Hepatocyte (in vitro differentiated cells): Measurements from ENCODE around the gene NMB. TPM values are rescaled to one million over a fixed set of nuclear protein-coding genes. Genes with fewer than 3 reads are reported as not detected.

Source experiments
- DNase-seq: peaks from one replicate; pipeline ENCODE4 v3.0.0-alpha.2; 2016; ENCODE audit warnings: low spot score
- H2AFZ ChIP-seq: fragments of 200-600 bp; sonication (generic); 2 replicates; pipeline ENCODE4 v1.6.0; 2016; ENCODE audit warnings: antibody characterized with exemption, mild to moderate bottlenecking
- H3K27ac ChIP-seq: fragments of 200-600 bp; sonication (generic); 2 replicates; pipeline ENCODE4 v1.5.1; 2016; ENCODE audit warnings: mild to moderate bottlenecking
- H3K27me3 ChIP-seq: fragments of 200-600 bp; sonication (generic); 2 replicates; pipeline ENCODE4 v1.6.1; 2016
- H3K36me3 ChIP-seq: fragments of 200-600 bp; sonication (generic); replicated peaks from 2 replicates; pipeline ENCODE4 v1.5.1; 2016; ENCODE audit warnings: low read depth; ENCODE audit not compliant: insufficient read depth
- H3K4me1 ChIP-seq: fragments of 200-600 bp; sonication (generic); 2 replicates; pipeline ENCODE4 v1.5.1; 2016; ENCODE audit warnings: mild to moderate bottlenecking, moderate library complexity; ENCODE audit not compliant: insufficient read depth
- H3K4me2 ChIP-seq: fragments of 200-600 bp; sonication (generic); 2 replicates; pipeline ENCODE4 v1.6.0; 2016
- H3K4me3 ChIP-seq: fragments of 200-600 bp; sonication (generic); 2 replicates; pipeline ENCODE4 v1.5.1; 2016; ENCODE audit warnings: mild to moderate bottlenecking
- H3K79me2 ChIP-seq: fragments of 200-600 bp; sonication (generic); 2 replicates; pipeline ENCODE4 v1.6.0; 2017; ENCODE audit warnings: mild to moderate bottlenecking
- H3K9me2 ChIP-seq: fragments of 200-600 bp; sonication (generic); replicated peaks from 2 replicates; pipeline ENCODE4 v1.6.0; 2017; ENCODE audit warnings: mild to moderate bottlenecking; ENCODE audit not compliant: insufficient read depth
- H3K9me3 ChIP-seq: fragments of 200-600 bp; sonication (generic); 2 replicates; pipeline ENCODE4 v1.5.1; 2016; ENCODE audit warnings: low read depth, mild to moderate bottlenecking
- H4K20me1 ChIP-seq: fragments of 200-600 bp; sonication (generic); 2 replicates; pipeline ENCODE4 v1.6.0; 2016; ENCODE audit warnings: mild to moderate bottlenecking; ENCODE audit not compliant: insufficient read depth, poor library complexity, severe bottlenecking
- EZH2 ChIP-seq: fragments of 200-600 bp; sonication (generic); IDR thresholded peaks from 2 replicates; pipeline ENCODE4 v1.6.1; 2016; ENCODE audit warnings: antibody characterized with exemption, mild to moderate bottlenecking, borderline replicate concordance
- EZH2phosphoT487 ChIP-seq: fragments of 200-600 bp; sonication (generic); IDR thresholded peaks from one replicate; pipeline ENCODE4 v1.6.1; 2018; ENCODE audit warnings: antibody characterized with exemption, mild to moderate bottlenecking, low read depth, moderate library complexity; ENCODE audit not compliant: unreplicated experiment, severe bottlenecking
- WGBS: methylation state at CpG from one replicate; pipeline ENCODE4 v1.1.6; 2016; ENCODE audit warnings: low lambda C conversion rate; ENCODE audit errors: missing lambda C conversion rate; 5-methylcytosine and 5-hydroxymethylcytosine counted together
- polyA plus RNA-seq: library from polyadenylated mRNA; unstranded; fragments of >200 nt; fragmentation: Nextera tagmentation; extraction: Ambion mirVana; gene quantifications from 2 replicates; pipeline ENCODE4 v1.2.1, GENCODE V29; 2016
- total RNA-seq: library from RNA; depleted of rRNA; stranded (reverse); fragments of >200 nt; gene quantifications from 2 replicates; pipeline ENCODE4 v1.2.3, GENCODE V29; 2014
- TF ChIP-seq, protein P1 (sequence below): fragments of 200-600 bp; sonication (generic); IDR thresholded peaks from 2 replicates; pipeline ENCODE4 v1.5.1; 2016; ENCODE audit warnings: antibody characterized with exemption, mild to moderate bottlenecking; ENCODE audit not compliant: poor library complexity

The NMB gene
- total and polyA plus RNA-seq, 2 experiments from 2014 or later, result 3.8 to 15.4 TPM

DNA sequence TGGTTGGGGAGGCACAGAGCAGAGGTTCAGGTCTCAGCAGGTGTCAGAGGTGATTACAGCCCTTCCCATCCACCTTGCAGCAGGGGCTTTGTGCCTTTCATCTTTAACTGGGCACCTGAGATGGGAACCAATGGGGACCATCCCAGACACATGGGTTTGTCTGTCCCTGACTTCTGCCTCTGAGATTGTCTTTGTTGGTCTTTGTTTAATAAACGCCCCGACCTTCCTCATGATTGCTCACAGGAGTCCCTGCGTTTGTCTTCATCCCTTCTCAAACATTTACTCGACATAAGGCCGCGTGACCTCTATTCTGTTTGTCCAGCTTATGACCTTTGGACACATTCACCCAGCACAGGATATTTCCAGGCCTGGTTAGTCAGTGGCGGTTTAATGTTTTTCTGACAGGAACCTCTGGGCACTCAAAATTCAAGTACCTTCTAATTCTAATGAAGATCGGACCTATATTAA, 51.3 kb downstream of the NMB start:
- Histone ChIP-seq H3K4me1 (peaks cover 37% of the 10 kb centered on the region), H3K27me3 (no peaks in the 10 kb centered on the region), H3K36me3 (no peaks in the 10 kb centered on the region), H3K4me2 (peak overlapping the region; percentile 60), H3K79me2 (peaks cover 82% of the 10 kb centered on the region), H3K9me2 (no peaks in the 10 kb centered on the region), H3K27ac (peak overlapping the region; percentile 81), H4K20me1 (no peaks in the 10 kb centered on the region), H2AFZ (no peak overlapping the region), H3K9me3 (no peaks in the 10 kb centered on the region), H3K4me3 (no peak overlapping the region)
- TF ChIP-seq EZH2 (no peak), EZH2phosphoT487 (no peak)
- TF ChIP-seq, protein P1, sequence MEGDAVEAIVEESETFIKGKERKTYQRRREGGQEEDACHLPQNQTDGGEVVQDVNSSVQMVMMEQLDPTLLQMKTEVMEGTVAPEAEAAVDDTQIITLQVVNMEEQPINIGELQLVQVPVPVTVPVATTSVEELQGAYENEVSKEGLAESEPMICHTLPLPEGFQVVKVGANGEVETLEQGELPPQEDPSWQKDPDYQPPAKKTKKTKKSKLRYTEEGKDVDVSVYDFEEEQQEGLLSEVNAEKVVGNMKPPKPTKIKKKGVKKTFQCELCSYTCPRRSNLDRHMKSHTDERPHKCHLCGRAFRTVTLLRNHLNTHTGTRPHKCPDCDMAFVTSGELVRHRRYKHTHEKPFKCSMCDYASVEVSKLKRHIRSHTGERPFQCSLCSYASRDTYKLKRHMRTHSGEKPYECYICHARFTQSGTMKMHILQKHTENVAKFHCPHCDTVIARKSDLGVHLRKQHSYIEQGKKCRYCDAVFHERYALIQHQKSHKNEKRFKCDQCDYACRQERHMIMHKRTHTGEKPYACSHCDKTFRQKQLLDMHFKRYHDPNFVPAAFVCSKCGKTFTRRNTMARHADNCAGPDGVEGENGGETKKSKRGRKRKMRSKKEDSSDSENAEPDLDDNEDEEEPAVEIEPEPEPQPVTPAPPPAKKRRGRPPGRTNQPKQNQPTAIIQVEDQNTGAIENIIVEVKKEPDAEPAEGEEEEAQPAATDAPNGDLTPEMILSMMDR, result no peak
- 60% methylated on average over 8 of the region's 8 CpGs for WGBS
- peak; percentile 70 for DNase-seq

DNA sequence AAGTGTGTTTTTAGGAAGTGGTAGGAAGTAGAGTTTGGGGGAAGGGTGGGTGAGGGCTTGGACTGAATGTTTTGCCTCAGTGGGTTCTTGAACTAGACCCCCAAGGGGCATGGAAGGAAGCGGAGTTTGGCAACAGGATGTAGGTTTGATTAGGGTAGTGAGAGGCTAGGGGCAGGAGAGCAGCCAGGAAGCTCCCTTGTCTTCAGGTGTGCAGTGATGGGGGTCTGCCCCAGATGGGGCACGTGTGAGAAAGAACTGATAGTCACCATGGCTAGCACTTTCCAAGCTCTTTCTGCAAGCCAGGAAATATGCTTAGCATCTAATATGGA, 52.5 kb downstream of the NMB start:
- Histone ChIP-seq H3K9me2 (no peaks in the 10 kb centered on the region), H2AFZ (no peak overlapping the region), H3K27me3 (no peaks in the 10 kb centered on the region), H3K27ac (peak overlapping the region; percentile 81), H3K79me2 (peaks cover 78% of the 10 kb centered on the region), H3K4me2 (peak overlapping the region; percentile 53), H3K4me3 (no peak overlapping the region), H3K9me3 (no peaks in the 10 kb centered on the region), H4K20me1 (no peaks in the 10 kb centered on the region), H3K4me1 (peaks cover 37% of the 10 kb centered on the region), H3K36me3 (no peaks in the 10 kb centered on the region)
- DNase-seq, result no peak
- TF ChIP-seq EZH2 (no peak), EZH2phosphoT487 (no peak)
- TF ChIP-seq, protein P1, result no peak
- 88% methylated on average over 2 of the region's 2 CpGs for WGBS

Other genes starting within 250 kb of the NMB start
- 14.9 and 21.8 TPM in 2 replicates for gene ZSCAN2, start 57.2 kb downstream of the NMB start, total RNA-seq
- gene ZSCAN2, start 57.2 kb downstream of the NMB start, polyA plus RNA-seq, result 11.2 and 13.4 TPM in 2 replicates
- gene WDR73, start 3.9 kb downstream of the NMB start, total RNA-seq, result 19.9 and 30.3 TPM in 2 replicates
- gene WDR73, start 3.9 kb downstream of the NMB start, polyA plus RNA-seq, result 28.3 and 31.4 TPM in 2 replicates
- gene SEC11A, start 57.9 kb upstream of the NMB start, total RNA-seq, result 271 and 295 TPM in 2 replicates
- gene SEC11A, start 57.9 kb upstream of the NMB start, polyA plus RNA-seq, result 198 and 218 TPM in 2 replicates
- gene ZNF592, start 90.4 kb upstream of the NMB start, total RNA-seq, result 11.0 and 14.4 TPM in 2 replicates
- 14.4 and 17.6 TPM in 2 replicates for gene ZNF592, start 90.4 kb upstream of the NMB start, polyA plus RNA-seq
- 25.3 and 25.9 TPM in 2 replicates for gene ALPK3, start 159.2 kb upstream of the NMB start, total RNA-seq
- 6.0 and 7.1 TPM in 2 replicates for gene ALPK3, start 159.2 kb upstream of the NMB start, polyA plus RNA-seq
- 2.7 and 3.0 TPM in 2 replicates for gene SLC28A1, start 226.5 kb upstream of the NMB start, total RNA-seq
- 1.5 and 2.5 TPM in 2 replicates for gene SLC28A1, start 226.5 kb upstream of the NMB start, polyA plus RNA-seq